PC-3 (cell line): ENCODE measurements around the gene ROGDI. TPM values are rescaled to one million over a fixed set of nuclear protein-coding genes. Genes with fewer than 3 reads are reported as not detected.

ENCODE experiments used
- ATAC-seq: fragments of 200-7000 bp; cut with Tn5 transposase; 2 replicates; pipeline ENCODE4 v1.9.1; 2020; ENCODE audit warnings: mild to moderate bottlenecking, moderate library complexity
- BruUV-seq: library from RNA; stranded (reverse); fragments of 400-500 nt; replicated peaks from 2 replicates; lab custom pipeline; 2021; lab: Mats Ljungman, UMichigan
- CTCF ChIA-PET: fragments of 300-600 bp; sonication (Branson Sonifier 250); formaldehyde crosslinking; loops from one replicate; lab custom pipeline; 2022; ENCODE audit warnings: antibody characterized with exemption; lab: Charles Lee
- POLR2A ChIA-PET: fragments of 300-600 bp; sonication (Branson Sonifier 250); formaldehyde crosslinking; loops from one replicate; lab custom pipeline; 2022; ENCODE audit warnings: antibody characterized with exemption; ENCODE audit not compliant: unreplicated experiment; lab: Charles Lee
- DNase-seq: peaks from one replicate; pipeline ENCODE4 v3.0.0-alpha.2; 2015
- H2AFZ ChIP-seq: fragments of 300-600 bp; sonication (generic); 2 replicates; pipeline ENCODE4 v1.6.0; 2016; ENCODE audit warnings: antibody characterized with exemption, low read length
- H3F3A ChIP-seq: fragments of 300-600 bp; sonication (generic); one replicate; pipeline ENCODE4 v1.6.0; 2017; ENCODE audit warnings: antibody characterized with exemption, low read length, control low read depth, mild to moderate bottlenecking; ENCODE audit not compliant: unreplicated experiment
- H3K27ac ChIP-seq: fragments of 300-600 bp; sonication (generic); 2 replicates; pipeline ENCODE4 v1.5.1; 2016; ENCODE audit warnings: mild to moderate bottlenecking, low read length
- H3K27me3 ChIP-seq: fragments of 300-600 bp; sonication (generic); 2 replicates; pipeline ENCODE4 v1.6.1; 2016; ENCODE audit warnings: low read length, mixed read lengths
- H3K36me3 ChIP-seq: fragments of 300-600 bp; sonication (generic); 2 replicates; pipeline ENCODE4 v1.6.1; 2016; ENCODE audit warnings: low read depth, mixed run types, low read length, mixed read lengths
- H3K4me1 ChIP-seq: fragments of 300-600 bp; sonication (generic); 2 replicates; pipeline ENCODE4 v1.5.1; 2016; ENCODE audit warnings: low read length; ENCODE audit not compliant: insufficient read depth
- H3K4me2 ChIP-seq: fragments of 300-600 bp; sonication (generic); 2 replicates; pipeline ENCODE4 v1.6.0; 2016; ENCODE audit warnings: low read length
- H3K4me3 ChIP-seq: fragments of 300-600 bp; sonication (generic); 2 replicates; pipeline ENCODE4 v1.5.1; 2016; ENCODE audit warnings: mild to moderate bottlenecking, low read length, mixed read lengths
- H3K79me2 ChIP-seq: fragments of 300-600 bp; sonication (generic); 2 replicates; pipeline ENCODE4 v1.6.1; 2017; ENCODE audit warnings: low read length, mixed read lengths
- H3K9ac ChIP-seq: fragments of 300-600 bp; sonication (generic); 2 replicates; pipeline ENCODE4 v1.6.0; 2016; ENCODE audit warnings: mild to moderate bottlenecking, low read length
- H3K9me2 ChIP-seq: fragments of 300-600 bp; sonication (generic); replicated peaks from 2 replicates; pipeline ENCODE4 v1.6.1; 2016; ENCODE audit warnings: mixed run types, low read length, mixed read lengths
- H3K9me3 ChIP-seq: fragments of 300-600 bp; sonication (generic); 2 replicates; pipeline ENCODE4 v1.6.1; 2016; ENCODE audit warnings: low read length, mixed read lengths
- H4K20me1 ChIP-seq: fragments of 300-600 bp; sonication (generic); 2 replicates; pipeline ENCODE4 v1.6.1; 2016; ENCODE audit warnings: low read length, mixed read lengths
- EZH2 ChIP-seq: fragments of 300-600 bp; sonication (generic); IDR thresholded peaks from one replicate; pipeline ENCODE4 v1.6.1; 2017; ENCODE audit warnings: antibody characterized with exemption, mild to moderate bottlenecking, low read length; ENCODE audit not compliant: unreplicated experiment
- EZH2phosphoT487 ChIP-seq: fragments of 300-600 bp; sonication (generic); IDR thresholded peaks from 2 replicates; pipeline ENCODE4 v1.6.1; 2018; ENCODE audit warnings: mild to moderate bottlenecking, antibody characterized with exemption, low read length, borderline replicate concordance
- intact Hi-C: fragments of 100-400 bp; cut with micrococcal nuclease; formaldehyde crosslinking; loops from 2 replicates; pipeline ENCODE4 v1.9.0; 2023
- total RNA-seq: library from RNA; depleted of rRNA; stranded (reverse); fragments of >200 nt; gene quantifications from 2 replicates; pipeline ENCODE4 v1.2.3, GENCODE V29; 2014
- TF ChIP-seq, protein P1 (sequence below): fragments of 300-600 bp; sonication (generic); conservative IDR thresholded peaks from 2 replicates; pipeline ENCODE4 v1.5.1; 2017; ENCODE audit warnings: antibody characterized with exemption, low read depth, mild to moderate bottlenecking, low read length

Gene ROGDI
- total RNA-seq, 1 experiment from 2014 or later = 23.3 TPM

DNA sequence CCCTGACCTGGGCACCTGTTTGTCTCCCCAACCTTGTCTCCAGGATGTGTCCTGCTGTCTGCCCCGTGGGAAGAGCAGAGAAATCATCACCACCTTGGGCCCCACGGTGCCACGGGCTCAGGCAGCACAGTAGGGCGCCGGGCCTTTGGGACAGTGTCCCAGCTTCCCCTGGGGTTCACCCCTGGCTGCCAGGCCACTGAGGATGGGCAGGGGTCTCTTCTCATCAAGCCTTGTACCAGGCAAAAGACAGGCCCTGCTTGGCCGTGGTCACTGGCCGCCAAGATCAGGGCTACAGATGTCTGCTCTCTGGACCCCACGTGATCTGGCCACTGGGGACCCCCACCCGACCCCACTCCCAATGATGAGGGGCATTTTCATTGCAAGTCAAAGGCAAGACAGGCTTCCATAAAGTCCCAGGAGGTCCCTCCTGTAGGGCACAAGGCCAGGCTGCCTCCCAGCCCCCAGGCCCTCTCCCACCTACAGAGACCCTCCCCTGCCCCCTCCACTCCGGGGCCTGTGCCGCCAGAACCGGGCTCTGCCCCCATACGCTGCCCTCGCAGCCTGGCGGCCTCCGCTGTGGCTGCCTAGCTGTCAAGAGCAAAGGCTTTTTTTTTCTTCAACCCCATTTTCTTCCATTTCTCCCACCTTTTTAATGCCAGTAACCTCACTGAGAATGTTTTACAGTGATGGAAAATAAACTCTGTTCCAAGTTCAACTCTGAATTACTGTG lies 53.6 kb downstream of the ROGDI start:
- Histone ChIP-seq H3K79me2 (no peaks in the 10 kb centered on the region), H4K20me1 (no peaks in the 10 kb centered on the region), H3K4me3 (no peak overlapping the region), H3K27ac (no peak overlapping the region), H3K4me2 (no peak overlapping the region), H3K9me2 (no peaks in the 10 kb centered on the region), H3K9me3 (no peaks in the 10 kb centered on the region), H3K27me3 (no peaks in the 10 kb centered on the region), H3K4me1 (no peaks in the 10 kb centered on the region), H3F3A (no peaks in the 10 kb centered on the region), H2AFZ (no peak overlapping the region), H3K36me3 (no peaks in the 10 kb centered on the region), H3K9ac (no peak overlapping the region)
- ChIA-PET CTCF (no interaction called here), POLR2A (no interaction called here)
- intact Hi-C loops = no loop called here
- DNase-seq (no peak), ATAC-seq (no peak)
- no peak for TF ChIP-seq EZH2
- TF ChIP-seq, protein P1, sequence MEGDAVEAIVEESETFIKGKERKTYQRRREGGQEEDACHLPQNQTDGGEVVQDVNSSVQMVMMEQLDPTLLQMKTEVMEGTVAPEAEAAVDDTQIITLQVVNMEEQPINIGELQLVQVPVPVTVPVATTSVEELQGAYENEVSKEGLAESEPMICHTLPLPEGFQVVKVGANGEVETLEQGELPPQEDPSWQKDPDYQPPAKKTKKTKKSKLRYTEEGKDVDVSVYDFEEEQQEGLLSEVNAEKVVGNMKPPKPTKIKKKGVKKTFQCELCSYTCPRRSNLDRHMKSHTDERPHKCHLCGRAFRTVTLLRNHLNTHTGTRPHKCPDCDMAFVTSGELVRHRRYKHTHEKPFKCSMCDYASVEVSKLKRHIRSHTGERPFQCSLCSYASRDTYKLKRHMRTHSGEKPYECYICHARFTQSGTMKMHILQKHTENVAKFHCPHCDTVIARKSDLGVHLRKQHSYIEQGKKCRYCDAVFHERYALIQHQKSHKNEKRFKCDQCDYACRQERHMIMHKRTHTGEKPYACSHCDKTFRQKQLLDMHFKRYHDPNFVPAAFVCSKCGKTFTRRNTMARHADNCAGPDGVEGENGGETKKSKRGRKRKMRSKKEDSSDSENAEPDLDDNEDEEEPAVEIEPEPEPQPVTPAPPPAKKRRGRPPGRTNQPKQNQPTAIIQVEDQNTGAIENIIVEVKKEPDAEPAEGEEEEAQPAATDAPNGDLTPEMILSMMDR = no peak
- no peak for TF ChIP-seq EZH2phosphoT487
- BruUV-seq = no TSS peak

DNA sequence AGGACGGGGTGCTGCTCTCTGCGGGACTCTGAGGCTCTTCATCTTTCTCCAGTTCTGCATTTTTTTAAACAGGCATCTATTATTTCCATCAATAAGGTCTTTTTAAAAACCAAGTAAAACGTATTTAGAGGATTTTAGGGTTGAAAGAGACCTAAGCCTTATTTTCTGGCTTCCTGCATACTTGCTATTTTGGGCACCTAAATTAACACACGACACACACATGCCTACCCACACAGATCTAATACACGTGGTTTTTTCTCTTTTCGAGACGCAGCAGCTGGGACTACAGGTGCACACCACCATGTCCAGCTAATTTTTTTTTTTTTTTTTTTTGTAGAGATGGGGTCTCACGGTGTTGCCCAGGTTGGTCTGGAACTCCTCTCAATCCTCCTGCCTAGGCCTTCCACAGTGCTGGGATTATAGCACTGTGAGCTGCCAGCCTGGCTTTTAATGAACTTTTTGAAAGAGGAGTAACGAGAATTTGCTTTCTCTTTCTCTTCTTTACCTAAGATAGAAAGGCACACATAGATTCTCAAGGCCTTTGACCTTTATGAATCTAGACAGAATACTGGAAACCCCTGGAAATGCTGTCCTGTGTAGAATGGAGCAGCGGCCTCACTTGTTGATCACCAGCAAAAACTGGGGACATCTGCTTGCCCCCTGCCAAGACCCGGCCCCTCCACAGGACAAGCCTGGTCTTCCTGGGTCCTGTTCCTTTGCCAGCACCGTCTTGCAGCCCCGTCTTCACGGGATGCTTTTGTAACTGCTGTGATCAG lies 54.3 kb downstream of the ROGDI start:
- Histone ChIP-seq H3K9me3 (no peaks in the 10 kb centered on the region), H3K9me2 (no peaks in the 10 kb centered on the region), H3K9ac (no peak overlapping the region), H3K4me3 (no peak overlapping the region), H3K27ac (no peak overlapping the region), H3K4me2 (no peak overlapping the region), H3K27me3 (no peaks in the 10 kb centered on the region), H3K79me2 (no peaks in the 10 kb centered on the region), H4K20me1 (no peaks in the 10 kb centered on the region), H3K4me1 (no peaks in the 10 kb centered on the region), H3K36me3 (no peaks in the 10 kb centered on the region), H2AFZ (no peak overlapping the region), H3F3A (no peaks in the 10 kb centered on the region)
- ATAC-seq = no peak
- DNase-seq = no peak
- CTCF ChIA-PET = no interaction called here
- TSS peak; percentile 9 for BruUV-seq
- intact Hi-C loops = no loop called here
- TF ChIP-seq EZH2 (no peak), EZH2phosphoT487 (no peak)
- TF ChIP-seq, protein P1 = no peak
- POLR2A ChIA-PET = no interaction called here
